ENCODE data around the gene SPATA31D3. TPM values are rescaled to one million over a fixed set of nuclear protein-coding genes. Genes with fewer than 3 reads are reported as not detected.
"Not testable (repeated sequence)": the region's sequence is repeated elsewhere in the genome, so short reads cannot be mapped to it uniquely, and the experiment has no call there.

The SPATA31D3 gene
- not detected for total RNA-seq

- not testable (repeated sequence) for DNase-seq
Measured at GRCh38 chr9:81943393-81943792, at the start of gene SPATA31D3. Gene SPATA31D3, plus strand, starts transcription at chr9:81943500. Its CDS starts 86 bp downstream, at chr9:81943586.

- no peak for DNase-seq
Measured at GRCh38 chr9:81893929-81894328, 49.4 kb upstream of the SPATA31D3 start.

DNA sequence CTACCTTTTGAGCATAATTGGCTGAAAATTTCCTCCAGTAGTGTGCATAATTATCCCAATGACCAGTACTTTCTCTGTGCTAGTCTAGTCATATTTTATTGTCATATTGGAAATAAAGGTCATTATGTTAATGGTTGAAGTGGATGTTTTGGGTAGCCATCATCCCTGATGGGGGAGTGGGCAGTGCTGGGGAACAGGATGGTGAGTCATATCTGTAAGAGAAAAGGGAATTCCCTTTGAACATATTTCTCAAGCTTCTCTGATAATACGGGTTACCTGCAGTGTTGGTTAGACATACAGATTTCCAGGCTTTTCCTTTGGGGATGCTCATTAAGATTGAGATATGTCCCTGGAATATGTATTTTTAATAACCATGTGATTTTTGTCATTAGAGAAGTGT, 48.4 kb upstream of the SPATA31D3 start:
- no peak for DNase-seq

- DNase-seq, result no peak
Measured at GRCh38 chr9:81896070-81896469, 47.2 kb upstream of the SPATA31D3 start.

DNA sequence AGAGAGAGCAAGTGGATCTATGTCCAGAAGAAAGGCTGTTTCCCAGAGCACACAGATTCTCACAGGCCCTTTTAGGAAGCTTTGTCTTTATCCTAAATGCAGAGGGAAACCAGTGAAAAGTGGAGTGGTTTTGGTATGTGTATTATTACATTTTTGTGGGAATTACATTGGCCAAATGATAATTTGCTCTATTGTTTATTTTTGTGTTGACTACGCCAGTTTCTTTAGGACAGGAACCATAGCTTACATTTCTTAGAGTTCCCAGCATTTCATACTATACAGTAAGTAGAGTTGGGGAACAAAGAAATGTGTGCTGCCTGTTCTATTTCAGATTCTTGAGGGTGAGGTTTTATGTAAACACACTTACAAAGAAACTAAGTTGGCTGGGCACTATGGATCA, 44.4 kb upstream of the SPATA31D3 start:
- no peak for DNase-seq

DNA sequence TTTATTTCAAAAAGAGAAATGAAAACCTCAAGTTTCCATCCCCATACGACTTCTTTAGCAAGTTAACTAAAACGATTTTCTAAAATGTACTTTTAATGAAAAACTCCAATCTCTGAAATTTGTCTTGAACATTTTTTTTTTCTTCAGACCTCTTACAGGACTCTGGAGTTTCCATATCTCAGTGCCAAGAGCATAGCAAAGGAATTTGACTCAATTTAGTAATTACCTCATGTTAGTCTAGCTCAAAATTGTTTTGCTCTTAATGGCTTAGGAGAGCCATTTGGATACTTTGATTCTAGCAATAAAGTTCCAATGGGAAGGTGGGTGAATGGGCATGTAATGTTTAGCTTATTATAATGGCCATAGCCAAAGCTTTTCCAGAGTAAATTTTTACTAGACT, 41.1 kb upstream of the SPATA31D3 start:
- no peak for DNase-seq

GRCh38 chr9:81902626-81903025, 40.7 kb upstream of the SPATA31D3 start:
- DNase-seq, result no peak

DNA sequence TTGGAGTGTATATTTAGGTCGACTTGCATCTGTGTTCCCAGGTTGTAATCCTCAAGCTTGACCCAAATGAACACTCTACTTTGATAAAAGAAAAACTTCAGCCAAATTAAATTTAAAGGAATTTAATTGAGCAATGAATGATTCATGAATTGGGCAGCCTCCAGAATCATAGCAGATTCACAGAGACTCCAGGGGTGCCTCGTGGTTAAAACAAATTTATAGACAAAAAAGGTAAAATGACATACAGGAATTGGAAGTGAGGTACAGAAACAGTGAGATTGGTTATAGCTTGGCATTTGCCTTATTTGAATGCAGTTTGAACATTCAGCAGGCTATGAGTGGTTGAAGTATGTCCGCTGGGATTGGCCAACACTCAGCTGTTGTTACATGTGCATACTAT, 36.6 kb upstream of the SPATA31D3 start:
- DNase-seq, result no peak

DNA sequence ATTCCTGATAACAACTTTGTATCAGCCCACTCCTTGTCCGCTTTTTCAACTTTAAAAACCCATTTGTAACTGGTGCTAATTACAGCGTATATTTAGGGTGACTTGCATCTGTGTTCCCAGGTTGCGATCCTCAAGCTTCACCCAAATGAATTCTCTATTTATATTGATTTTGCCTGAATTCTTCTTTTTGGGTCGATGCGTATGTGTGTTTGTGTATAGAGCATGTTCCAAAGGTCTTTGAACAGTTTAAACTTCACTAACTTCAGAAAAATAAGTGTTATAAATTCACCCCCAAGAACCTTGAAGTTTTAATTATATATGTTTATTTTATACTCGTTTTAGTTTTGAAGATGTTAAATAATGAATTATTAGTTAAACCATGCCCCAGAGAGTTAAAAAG, 31.2 kb upstream of the SPATA31D3 start:
- DNase-seq, result no peak

- DNase-seq, result no peak
Measured at GRCh38 chr9:81915801-81916505, 27.3 kb upstream of the SPATA31D3 start.

DNA sequence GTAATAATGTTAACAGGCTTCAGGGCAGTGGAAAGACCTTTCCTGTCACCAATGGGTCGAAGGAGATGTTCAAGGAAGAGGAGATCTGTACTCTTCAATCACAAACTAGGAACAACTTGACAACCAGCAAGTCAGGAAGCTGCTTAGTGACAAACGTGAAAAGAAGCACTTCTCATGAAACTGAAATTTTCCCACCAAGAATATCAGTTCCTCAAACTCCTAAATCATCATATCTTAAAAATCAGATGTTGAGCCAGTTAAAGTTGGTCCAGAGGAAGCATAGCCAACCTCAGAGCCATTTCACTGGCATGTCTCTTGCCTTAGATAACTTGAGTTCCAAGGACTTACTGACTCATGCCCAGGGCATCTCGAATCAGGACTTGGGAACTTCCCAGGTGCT, 24.8 kb upstream of the SPATA31D3 start:
- DNase-seq, result not testable (repeated sequence)

- DNase-seq, result not testable (repeated sequence)
Measured at GRCh38 chr9:81928305-81928704, 15.0 kb upstream of the SPATA31D3 start, which contains the start of gene SPATA31D4. Gene SPATA31D4, plus strand, starts transcription at chr9:81928428. Its CDS starts 86 bp downstream, at chr9:81928514.

DNA sequence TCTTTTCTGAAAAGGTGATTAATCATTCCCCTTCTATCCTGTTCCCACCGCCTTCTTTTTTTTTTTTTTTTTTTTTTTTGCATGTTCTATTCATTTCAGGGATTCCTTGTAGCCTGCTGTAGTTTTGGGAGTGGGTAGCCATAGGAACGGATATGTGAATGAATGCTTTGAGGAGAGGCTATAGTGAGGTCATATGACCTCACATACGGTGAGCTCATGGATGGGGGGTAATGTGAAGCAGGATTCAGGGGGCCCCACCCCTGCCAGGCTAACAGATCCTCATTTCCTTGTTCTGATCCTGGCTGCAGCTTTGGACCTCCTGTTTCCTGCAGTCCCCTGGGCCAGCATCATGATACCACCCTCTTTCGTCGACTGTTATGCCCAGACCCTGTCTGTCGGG, 13.2 kb upstream of the SPATA31D3 start:
- DNase-seq, result not testable (repeated sequence)

DNA sequence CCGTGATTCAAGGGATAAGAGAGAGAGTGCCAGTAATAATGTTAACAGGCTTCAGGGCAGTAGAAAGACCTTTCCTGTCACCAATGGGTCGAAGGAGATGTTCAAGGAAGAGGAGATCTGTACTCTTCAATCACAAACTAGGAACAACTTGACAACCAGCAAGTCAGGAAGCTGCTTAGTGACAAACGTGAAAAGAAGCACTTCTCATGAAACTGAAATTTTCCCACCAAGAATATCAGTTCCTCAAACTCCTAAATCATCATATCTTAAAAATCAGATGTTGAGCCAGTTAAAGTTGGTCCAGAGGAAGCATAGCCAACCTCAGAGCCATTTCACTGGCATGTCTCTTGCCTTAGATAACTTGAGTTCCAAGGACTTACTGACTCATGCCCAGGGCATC, 9.8 kb upstream of the SPATA31D3 start:
- not testable (repeated sequence) for DNase-seq

GRCh38 chr9:81948650-81949049, 5.3 kb downstream of the SPATA31D3 start:
- not testable (repeated sequence) for DNase-seq

DNA sequence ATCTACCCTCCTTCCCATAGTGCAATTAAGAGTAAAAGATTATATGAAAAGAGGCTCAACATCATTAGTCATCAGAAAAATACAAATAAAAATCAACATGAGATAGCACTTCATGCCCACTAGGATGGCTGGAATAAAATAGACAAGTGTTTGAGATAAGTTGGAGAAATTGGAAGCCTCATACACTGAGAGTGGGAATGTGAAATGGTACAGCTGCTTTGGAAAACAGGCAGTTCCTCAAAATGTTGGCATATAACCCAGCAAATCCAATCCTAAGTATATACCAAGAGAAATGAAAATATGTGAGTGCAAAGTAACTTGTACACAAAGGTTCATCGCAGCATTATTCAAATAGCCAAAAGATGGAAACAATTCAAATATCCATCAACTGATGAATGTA, 9.8 kb downstream of the SPATA31D3 start:
- no peak for DNase-seq

- no peak for DNase-seq
Measured at GRCh38 chr9:81955625-81956024, 12.3 kb downstream of the SPATA31D3 start.

GRCh38 chr9:81964218-81965171, 21.2 kb downstream of the SPATA31D3 start:
- peak; percentile 3 for DNase-seq

DNA sequence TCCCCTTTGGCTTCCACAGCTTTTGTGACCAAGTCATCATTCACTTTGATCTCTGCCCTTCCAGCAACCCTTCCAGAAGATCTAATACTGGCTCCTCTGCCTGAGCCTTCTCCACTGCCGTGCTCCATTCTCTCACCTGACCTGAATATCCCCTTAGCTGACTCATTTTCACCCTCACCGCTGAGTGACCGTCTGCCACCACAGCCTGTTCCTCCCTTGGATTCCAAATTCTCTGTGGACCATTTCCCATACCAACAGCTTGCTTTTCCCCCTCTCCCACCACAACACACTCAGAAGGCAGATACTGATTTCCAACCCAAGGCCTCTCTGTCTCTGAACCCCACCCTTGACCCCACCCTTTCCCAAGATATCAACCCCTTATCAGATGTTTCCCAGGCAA, 24.7 kb downstream of the SPATA31D3 start:
- DNase-seq, result no peak

DNA sequence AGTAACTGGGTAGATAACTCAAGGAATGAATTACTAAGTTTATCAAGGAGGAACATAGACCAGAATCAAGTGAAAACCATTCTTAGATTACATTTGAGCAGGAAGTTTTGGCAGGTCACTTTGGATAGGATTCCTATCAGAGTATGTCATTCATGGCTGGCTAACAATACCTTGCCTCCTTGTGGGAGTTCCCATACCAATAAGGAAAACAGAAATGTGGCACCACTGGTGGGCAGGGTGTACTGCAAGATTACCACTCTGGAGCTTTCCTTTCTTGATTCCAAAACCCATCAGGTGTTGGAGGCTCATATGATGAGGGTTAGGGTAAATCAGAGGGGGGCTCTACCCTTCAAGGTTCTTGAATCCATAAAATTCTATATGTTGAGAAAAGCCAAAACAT, 26.7 kb downstream of the SPATA31D3 start:
- no peak for DNase-seq

- no peak for DNase-seq
Measured at GRCh38 chr9:81971727-81972126, 28.4 kb downstream of the SPATA31D3 start.

DNA sequence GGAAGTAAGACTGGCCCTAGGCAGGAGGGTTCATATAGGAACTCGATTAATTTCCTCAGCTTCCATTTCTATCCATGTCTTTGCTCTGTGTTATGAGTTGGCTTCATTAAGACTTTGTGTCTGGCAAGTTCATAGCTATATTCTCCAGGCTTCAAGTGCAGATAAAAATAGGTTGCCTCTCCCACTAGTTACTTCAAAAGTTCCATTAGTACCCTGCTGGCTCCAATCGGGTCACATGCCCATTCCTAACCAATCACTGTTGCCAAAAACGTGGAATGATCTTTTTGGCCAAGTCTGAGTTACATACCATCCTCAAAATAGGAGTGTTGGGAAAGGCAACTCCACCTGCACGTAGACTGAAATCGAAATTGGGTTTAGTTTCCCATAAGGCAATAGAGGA, 31.5 kb downstream of the SPATA31D3 start:
- DNase-seq, result no peak

DNA sequence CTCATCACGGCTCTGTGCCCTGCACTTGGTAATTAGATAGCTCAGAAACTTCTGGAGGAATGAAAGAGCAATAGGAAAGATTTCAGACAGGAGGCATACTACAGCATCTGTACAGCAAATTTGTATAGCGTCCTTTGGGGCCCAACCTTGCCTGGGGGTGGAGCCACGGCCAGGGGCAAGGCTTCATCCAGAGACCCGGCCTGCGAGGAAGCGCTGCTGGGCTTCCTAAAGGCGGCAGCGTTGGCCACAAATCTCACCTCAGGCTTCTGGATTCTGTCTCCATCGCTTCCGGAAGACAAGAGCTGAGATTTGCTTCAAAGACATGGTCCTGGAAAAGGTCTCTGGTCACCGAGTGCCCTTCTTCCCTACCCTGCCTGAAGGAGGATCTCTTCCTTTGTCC, 33.1 kb downstream of the SPATA31D3 start:
- DNase-seq, result no peak

All from skin of body (tissue), 2 donors.